ENCODE measurements around the gene ZNF180.
"Not testable (repeated sequence)": the region's sequence is repeated elsewhere in the genome, so short reads cannot be mapped to it uniquely, and the experiment has no call there.

ZNF180 gene

DNA sequence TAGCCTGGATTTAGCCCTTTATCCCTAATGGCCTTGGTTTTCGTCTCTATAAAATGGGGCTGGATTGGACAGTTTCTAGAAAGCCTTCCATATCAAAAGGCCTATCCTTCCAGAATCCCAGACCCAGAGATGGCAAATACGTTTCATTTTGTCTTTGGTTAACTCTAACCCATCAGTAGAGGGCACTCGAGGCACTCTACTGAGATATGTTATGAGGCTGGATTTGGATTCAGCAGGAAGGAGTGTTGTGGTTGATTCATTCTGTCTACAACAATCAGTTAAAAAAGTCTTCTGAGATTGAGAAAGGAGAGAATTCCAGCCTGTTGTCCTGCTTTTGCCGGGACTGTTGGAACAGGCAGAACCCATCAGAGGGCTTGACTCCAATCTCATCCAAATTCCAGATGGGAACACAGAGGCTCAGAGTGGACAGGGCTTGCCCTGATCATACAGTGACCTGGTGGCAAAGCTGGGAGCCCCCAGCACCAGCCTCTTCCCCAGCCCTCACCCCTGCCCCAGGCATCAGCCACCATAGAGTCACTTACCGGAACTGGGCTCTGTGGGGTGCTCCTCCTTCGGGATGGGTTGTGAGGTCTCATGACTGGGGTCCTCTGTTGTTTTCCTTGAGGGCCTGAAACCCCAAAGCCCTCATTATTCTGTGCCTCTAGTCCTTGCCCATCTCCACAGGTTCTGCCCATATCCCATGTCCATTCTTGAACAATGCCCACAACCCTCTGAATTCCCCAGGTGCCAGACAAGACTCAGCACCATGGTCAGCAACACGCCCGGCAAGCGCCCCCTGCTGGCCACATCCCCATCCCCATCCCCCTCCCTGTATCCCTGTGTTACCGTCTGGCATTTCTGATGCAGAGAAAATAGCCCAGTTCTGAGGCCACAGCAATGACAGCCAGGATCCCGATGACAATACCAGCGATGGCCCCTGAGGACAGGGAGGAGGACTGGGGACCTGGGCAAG lies 12.3 kb upstream of the ZNF180 start:
- FAIRE-seq (no peak), DNase-seq (ENCODE audit: insufficient read length, low spot score) (no peak)
- TF ChIP-seq POU2F2 (IDR thresholded peaks at IDR 0.05; ENCODE audit: low read depth, low read length) = no peak
- TF ChIP-seq SPI1 (IDR thresholded peaks at IDR 0.05; ENCODE audit: low read depth, low read length) = no peak
- no peak for TF ChIP-seq POLR2A (IDR thresholded peaks at IDR 0.05; ENCODE audit: low read depth, low read length)
- no peak for TF ChIP-seq POLR2AphosphoS5 (IDR thresholded peaks at IDR 0.05; ENCODE audit: low read depth, low read length)
- TF ChIP-seq TAF1 (IDR thresholded peaks at IDR 0.05; ENCODE audit: low read depth, low read length) = no peak

DNA sequence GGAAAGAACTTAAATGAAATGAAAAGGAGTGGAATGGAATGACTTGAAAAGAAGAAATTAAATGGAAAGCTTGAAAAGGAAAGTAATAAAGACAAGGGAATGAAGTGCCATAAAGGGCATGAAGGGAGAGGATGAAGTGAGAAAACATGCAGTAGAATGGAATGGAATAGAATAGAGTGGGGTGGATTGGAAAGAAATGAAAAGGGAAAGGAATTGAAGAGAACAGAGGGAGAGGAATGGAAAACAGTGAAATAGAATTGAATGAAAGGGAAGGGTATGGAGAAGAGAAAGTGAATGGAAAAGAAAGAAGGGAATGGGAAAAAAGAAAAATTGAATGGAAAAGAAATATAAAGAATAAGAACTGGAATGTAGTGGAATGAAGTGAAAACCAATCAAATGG lies 9.2 kb upstream of the ZNF180 start:
- DNase-seq (ENCODE audit: insufficient read length, low spot score) (no peak), FAIRE-seq (no peak)
- TF ChIP-seq POU2F2 (IDR thresholded peaks at IDR 0.05; ENCODE audit: low read depth, low read length) = no peak
- no peak for TF ChIP-seq TAF1 (IDR thresholded peaks at IDR 0.05; ENCODE audit: low read depth, low read length)
- no peak for TF ChIP-seq POLR2A (IDR thresholded peaks at IDR 0.05; ENCODE audit: low read depth, low read length)
- TF ChIP-seq POLR2AphosphoS5 (IDR thresholded peaks at IDR 0.05; ENCODE audit: low read depth, low read length) = no peak
- TF ChIP-seq PAX5 (IDR thresholded peaks at IDR 0.05; ENCODE audit: insufficient read depth, low read length, severe bottlenecking) = no peak
- no peak for TF ChIP-seq SPI1 (IDR thresholded peaks at IDR 0.05; ENCODE audit: low read depth, low read length)

DNA sequence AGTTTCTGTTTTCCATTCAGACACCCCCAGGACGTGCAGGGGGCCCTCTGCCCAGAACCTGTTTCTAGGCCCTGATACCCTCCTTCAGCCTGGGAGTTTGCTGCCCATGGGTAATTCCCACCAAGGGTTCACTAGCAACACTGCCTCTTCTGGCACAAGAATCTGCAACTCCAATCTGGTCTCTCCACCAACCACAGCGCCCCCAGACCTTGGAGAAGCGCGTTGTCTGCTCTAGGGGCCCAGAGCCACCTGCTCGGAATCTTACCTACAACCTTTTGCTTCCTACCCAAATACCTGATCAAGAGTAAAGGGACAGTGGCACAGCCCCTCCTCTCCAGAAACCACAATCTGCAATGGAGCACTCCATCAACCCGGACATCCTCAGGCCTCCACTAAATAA lies 763 bp downstream of the ZNF180 start:
- FAIRE-seq (no peak), DNase-seq (ENCODE audit: insufficient read length, low spot score) (no peak)

DNA sequence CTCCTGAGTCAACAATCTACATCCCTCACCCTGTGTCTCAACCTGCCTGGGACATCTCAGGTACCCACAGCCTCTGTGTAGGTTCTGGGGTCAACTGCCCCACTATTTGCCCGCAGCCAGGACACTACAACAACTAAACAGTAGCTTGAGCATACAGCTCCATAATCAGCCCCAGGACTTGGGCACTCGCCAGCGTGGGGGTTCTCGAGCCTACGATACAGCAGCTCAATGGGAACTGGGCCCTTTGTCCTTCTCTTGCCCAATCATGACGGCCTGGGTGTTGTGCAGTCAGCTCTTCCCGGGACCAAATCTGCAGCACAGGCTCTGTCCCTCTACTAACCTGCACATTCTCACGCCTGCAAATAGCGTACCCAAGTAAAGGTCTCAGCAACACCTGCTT lies 1.3 kb downstream of the ZNF180 start:
- DNase-seq (ENCODE audit: insufficient read length, low spot score) = no peak
- FAIRE-seq = no peak
- TF ChIP-seq POU2F2 (IDR thresholded peaks at IDR 0.05; ENCODE audit: low read depth, low read length) (no peak), POLR2AphosphoS5 (IDR thresholded peaks at IDR 0.05; ENCODE audit: low read depth, low read length) (no peak), TAF1 (IDR thresholded peaks at IDR 0.05; ENCODE audit: low read depth, low read length) (no peak), SPI1 (IDR thresholded peaks at IDR 0.05; ENCODE audit: low read depth, low read length) (no peak), POLR2A (IDR thresholded peaks at IDR 0.05; ENCODE audit: low read depth, low read length) (no peak), PAX5 (IDR thresholded peaks at IDR 0.05; ENCODE audit: insufficient read depth, low read length, severe bottlenecking) (no peak)

More for the DNA sequence above, 763 bp downstream of the ZNF180 start:
- TF ChIP-seq TAF1 (IDR thresholded peaks at IDR 0.05; ENCODE audit: low read depth, low read length) (no peak), POU2F2 (IDR thresholded peaks at IDR 0.05; ENCODE audit: low read depth, low read length) (no peak), POLR2A (IDR thresholded peaks at IDR 0.05; ENCODE audit: low read depth, low read length) (no peak), POLR2AphosphoS5 (IDR thresholded peaks at IDR 0.05; ENCODE audit: low read depth, low read length) (no peak), PAX5 (IDR thresholded peaks at IDR 0.05; ENCODE audit: insufficient read depth, low read length, severe bottlenecking) (no peak), SPI1 (IDR thresholded peaks at IDR 0.05; ENCODE audit: low read depth, low read length) (no peak)

DNA sequence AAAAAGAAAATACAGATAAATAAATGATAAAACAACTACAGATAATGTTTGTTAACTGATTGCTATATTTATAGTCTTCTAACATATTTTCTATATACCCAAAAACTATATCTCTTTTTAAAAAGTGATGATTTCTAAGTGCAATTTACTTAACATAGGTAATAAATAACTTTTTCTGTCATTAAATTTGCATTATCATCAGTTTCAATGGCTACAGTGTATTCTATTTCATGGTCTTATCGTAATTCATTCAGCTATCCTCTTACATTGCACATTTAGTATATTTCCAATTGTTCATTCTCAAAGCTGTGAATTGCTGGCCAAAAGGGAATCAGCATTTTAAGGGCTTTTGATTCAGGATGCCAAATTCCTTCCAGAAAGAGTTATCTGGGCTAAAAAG lies 3.6 kb downstream of the ZNF180 start:
- no peak for TF ChIP-seq POLR2AphosphoS5 (IDR thresholded peaks at IDR 0.05; ENCODE audit: low read depth, low read length)
- TF ChIP-seq POLR2A (IDR thresholded peaks at IDR 0.05; ENCODE audit: low read depth, low read length) = no peak
- no peak for TF ChIP-seq POU2F2 (IDR thresholded peaks at IDR 0.05; ENCODE audit: low read depth, low read length)
- TF ChIP-seq TAF1 (IDR thresholded peaks at IDR 0.05; ENCODE audit: low read depth, low read length) = no peak
- no peak for TF ChIP-seq PAX5 (IDR thresholded peaks at IDR 0.05; ENCODE audit: insufficient read depth, low read length, severe bottlenecking)
- no peak for TF ChIP-seq SPI1 (IDR thresholded peaks at IDR 0.05; ENCODE audit: low read depth, low read length)
- no peak for DNase-seq (ENCODE audit: insufficient read length, low spot score)
- FAIRE-seq = no peak

DNA sequence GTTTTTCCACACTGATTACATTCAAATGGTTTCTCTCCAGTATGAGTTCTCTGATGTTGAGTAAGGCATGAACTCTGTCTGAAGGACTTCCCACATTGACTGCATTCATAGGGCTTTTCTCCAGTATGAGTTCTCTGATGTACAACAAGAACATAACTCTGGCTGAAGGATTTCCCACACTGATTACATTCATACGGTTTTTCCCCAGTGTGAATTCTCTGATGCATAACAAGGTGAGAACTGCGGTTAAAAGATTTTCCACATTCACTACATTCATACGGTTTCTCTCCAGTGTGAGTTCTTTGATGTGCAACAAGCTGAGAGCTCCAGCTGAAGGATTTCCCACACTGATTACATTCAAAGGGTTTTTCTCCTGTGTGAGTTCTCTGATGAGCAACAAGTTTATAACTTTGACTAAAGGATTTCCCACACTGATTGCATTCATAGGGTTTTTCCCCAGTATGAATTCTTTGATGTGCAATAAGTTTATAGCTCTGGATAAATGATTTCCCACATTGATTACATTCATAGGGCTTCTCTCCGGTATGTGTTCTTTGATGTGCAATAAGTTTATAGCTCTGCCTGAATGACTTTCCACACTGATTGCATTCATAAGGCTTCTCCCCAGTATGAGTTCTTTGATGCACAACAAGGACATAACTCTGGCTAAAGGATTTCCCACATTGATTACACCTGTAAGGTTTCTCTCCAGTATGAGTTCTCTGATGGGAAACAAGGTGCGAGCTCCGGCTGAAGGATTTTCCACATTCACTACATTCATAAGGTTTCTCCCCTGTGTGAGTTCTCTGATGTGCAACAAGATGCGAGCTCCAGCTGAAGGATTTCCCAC lies 23.5 kb downstream of the ZNF180 start:
- peak; percentile 35 for FAIRE-seq
- no peak for DNase-seq (ENCODE audit: insufficient read length, low spot score)
- TF ChIP-seq POU2F2 (IDR thresholded peaks at IDR 0.05; ENCODE audit: low read depth, low read length) (no peak), POLR2A (IDR thresholded peaks at IDR 0.05; ENCODE audit: low read depth, low read length) (no peak), POLR2AphosphoS5 (IDR thresholded peaks at IDR 0.05; ENCODE audit: low read depth, low read length) (no peak), PAX5 (IDR thresholded peaks at IDR 0.05; ENCODE audit: insufficient read depth, low read length, severe bottlenecking) (no peak), TAF1 (IDR thresholded peaks at IDR 0.05; ENCODE audit: low read depth, low read length) (no peak), SPI1 (IDR thresholded peaks at IDR 0.05; ENCODE audit: low read depth, low read length) (no peak)

DNA sequence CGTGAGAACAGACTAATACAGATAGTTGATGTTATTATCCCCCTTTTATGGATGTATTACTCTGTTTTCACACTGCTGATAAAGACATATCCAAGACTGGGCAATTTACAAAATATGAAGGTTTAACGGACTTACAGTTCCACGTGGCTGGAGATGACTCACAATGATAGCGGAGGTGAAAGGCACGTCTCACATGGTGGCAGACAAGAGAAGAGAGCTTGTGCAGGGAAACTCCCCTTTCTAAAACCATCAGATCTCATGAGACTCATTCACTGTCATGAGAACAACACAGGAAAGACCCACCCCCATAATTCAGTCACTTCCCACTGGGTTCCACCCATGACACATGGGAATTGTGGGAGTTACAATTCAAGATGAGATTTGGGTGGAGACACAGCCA lies 31.6 kb downstream of the ZNF180 start:
- not testable (repeated sequence) for DNase-seq (ENCODE audit: insufficient read length, low spot score); FAIRE-seq

DNA sequence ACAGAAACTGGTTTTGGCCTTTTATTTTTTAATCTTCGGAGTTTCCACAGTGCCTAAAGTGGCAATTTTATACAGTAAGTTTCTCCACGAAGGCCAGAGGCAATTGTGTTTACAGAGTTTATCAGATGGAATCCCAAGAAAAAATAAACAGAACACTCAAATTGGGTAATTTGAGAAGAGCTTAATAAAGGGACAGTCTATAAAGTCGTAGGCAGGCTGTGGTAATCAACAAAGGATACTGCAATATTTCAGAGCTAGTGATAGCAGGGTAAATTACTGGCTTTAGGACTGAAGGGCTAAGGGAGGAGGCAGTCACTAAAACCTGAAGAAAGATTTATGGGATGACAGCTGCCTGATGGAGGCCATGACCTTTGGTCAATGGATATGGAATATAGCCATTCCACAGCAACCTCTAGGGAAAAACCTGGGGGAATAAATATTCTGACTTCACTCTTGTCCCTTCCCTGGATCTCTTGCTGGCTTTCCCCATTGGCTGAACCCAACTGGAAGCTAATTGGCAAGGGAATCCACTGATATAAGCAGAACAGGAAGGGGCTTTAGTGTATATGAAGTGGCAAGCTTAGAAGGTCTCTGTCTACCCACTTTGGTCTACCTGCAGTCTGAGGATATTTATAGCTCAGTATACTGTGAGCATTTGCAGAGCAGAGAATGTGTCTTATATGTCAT lies 37.6 kb downstream of the ZNF180 start:
- not testable (repeated sequence) for FAIRE-seq; DNase-seq (ENCODE audit: insufficient read length, low spot score)

DNA sequence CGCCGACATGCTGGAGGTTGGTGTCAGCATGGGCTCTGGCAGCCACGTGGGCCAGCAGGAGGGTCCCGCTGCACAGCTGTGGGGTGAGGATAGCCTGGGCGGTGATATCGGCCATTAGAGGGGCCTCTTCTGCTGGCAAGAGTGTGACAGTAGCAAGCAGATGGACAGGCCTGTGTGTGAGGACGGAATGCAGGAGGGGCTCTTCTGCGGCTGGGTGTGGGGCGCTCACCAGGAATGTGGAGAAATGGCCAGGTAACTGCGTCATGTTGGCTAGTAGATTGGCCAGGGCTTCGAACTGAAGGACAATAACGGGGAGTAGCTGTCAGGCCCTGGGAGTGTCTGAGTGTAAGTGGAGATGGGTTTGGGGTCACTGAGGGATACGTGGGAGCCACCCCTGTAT lies 44.3 kb downstream of the ZNF180 start:
- FAIRE-seq; DNase-seq (ENCODE audit: insufficient read length, low spot score): not testable (repeated sequence)
